VCaP (cell line): ENCODE results near the gene MARCHF9.

ENCODE experiments used
- H3K27ac ChIP-seq: fragments of 450-650 bp; 2 replicates; pipeline ENCODE4 v1.5.1; 2017
- CTCF ChIP-seq: fragments of 450-650 bp; conservative IDR thresholded peaks from 2 replicates; pipeline ENCODE4 v1.5.1; 2017; ENCODE audit warnings: mild to moderate bottlenecking, moderate library complexity

MARCHF9 gene

GRCh38 chr12:57737467-57738460 is 17.1 kb upstream of the MARCHF9 start:
- TF ChIP-seq CTCF: peak; percentile 68

GRCh38 chr12:57738661-57739237 is 16.2 kb upstream of the MARCHF9 start, which contains the start of gene AGAP2:
Gene AGAP2 (minus strand): TSS chr12:57738742. CDS start chr12:57738246, 496 bp downstream.
- H3K27ac ChIP-seq: peak within 1 kb of the TSS; percentile 15; the same call in 1 of the 2 replicates
- TF ChIP-seq CTCF: no peak

More at GRCh38 chr12:57737467-57738460, 17.1 kb upstream of the MARCHF9 start:
- peak overlapping the region; percentile 15; the same call in 1 of the 2 replicates for H3K27ac ChIP-seq

- H3K27ac ChIP-seq: no peak overlapping the region
- no peak for TF ChIP-seq CTCF
Observed at GRCh38 chr12:57739387-57739786, 15.5 kb upstream of the MARCHF9 start.

GRCh38 chr12:57739914-57740538 is 14.9 kb upstream of the MARCHF9 start:
- no peak overlapping the region for H3K27ac ChIP-seq
- no peak for TF ChIP-seq CTCF

- no peak for TF ChIP-seq CTCF
- no peak overlapping the region for H3K27ac ChIP-seq
Observed at GRCh38 chr12:57740656-57741412, 14.1 kb upstream of the MARCHF9 start.

- H3K27ac ChIP-seq: no peak overlapping the region
- TF ChIP-seq CTCF: no peak
Observed at GRCh38 chr12:57741413-57741789, 13.5 kb upstream of the MARCHF9 start.
